ENCODE measurements around the gene FHOD3.

FHOD3 gene

DNA sequence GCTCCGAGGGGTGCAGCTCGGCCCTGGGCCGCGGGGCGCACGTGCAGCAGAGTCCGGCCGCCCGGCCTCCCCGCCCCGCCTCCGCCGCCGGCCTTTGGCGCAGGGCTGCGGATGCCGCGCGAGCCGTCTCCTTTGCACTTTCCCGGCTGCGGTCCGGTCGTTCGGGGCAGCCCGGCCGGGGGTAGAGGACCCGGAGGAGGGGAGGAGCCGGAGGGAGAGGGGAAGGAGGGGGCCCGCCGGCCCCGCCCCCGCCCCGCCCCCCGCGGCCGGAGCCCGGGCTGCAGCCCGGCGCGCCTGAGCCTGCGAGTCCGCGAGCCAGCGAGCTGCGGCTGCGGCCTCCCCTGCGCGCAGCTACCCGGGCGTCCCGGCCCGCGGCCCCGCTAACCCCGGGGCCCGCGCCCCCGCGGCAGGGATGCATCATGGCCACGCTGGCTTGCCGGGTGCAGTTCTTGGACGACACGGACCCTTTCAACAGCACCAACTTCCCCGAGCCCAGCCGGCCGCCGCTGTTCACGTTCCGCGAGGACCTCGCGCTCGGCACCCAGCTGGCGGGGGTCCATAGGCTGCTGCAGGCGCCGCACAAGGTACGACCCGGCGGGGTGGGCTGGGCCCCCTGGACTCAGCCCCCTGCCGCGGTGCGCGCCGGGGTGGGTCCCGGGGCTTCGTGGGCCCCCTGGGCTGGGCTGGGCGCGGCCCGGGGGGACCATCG, at the start of gene FHOD3:
FHOD3 (plus strand) TSS at position 297 of the 709 bp plus-strand sequence; CDS start at position 420, 123 bp downstream.
- H3K4me3 Mint-ChIP-seq: peak within 1 kb of the TSS; percentile 32 to 70
- peak; percentile 53 for ATAC-seq

DNA sequence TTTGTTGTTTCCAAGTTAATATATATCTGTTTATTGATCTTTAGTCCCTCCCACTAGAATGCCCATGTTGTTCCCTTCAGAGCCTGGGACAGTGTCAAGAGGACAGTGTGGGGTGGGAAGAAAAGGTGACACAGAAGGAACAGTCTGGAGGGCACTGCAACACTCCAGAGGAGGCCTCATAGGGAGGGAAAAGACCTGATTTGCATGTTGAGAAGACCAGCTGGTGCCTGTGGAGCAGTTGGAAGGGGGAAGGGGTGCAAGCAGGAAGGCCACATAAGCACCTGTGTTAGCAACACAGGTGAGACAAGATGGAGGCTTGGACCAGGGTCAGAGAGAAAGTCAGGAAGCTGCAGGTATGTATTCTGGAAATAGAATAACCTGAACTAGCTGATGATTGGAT, 48.1 kb upstream of the FHOD3 start:
- Mint-ChIP-seq H3K4me3 (no peak overlapping the region), H3K27ac (no peak overlapping the region), H3K27me3 (peaks cover 49% of the 10 kb centered on the region), H3K9me3 (peaks cover 7 to 24% of the 10 kb centered on the region in 2 donors), H3K4me1 (no peaks in the 10 kb centered on the region)
- no peak for ATAC-seq
- DNase-seq: no peak

More for the DNA sequence above, at the start of gene FHOD3:
- peak in 1 of 2 donors; percentile 12 for DNase-seq
- H3K4me1 Mint-ChIP-seq: no peaks in the 10 kb centered on the region
- H3K9me3 Mint-ChIP-seq: no peaks in the 10 kb centered on the region
- no peak within 1 kb of the TSS for H3K27ac Mint-ChIP-seq
- H3K27me3 Mint-ChIP-seq: peaks cover 36% of the 10 kb centered on the region

DNA sequence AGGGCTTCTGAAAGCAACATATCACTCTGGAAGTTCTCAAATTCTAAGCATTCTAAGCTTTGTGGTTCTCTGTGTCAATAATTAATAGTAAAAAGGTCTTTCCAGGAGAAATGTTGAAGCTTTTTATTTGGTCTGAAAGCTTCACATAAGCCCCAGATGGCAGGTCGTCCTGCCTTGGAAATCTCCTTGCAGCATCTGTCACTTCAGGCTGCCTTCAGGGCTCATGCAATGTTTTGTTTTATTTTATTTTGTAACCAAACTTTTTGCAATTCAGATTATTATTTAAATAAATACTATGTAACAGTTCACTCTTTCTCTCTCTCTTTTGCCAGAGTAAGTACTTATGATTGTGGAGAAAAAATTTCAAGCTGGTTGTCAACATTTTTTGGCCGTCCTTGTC, 46.7 kb upstream of the FHOD3 start:
- DNase-seq (no peak), ATAC-seq (no peak)
- peaks cover 39% of the 10 kb centered on the region for H3K27me3 Mint-ChIP-seq
- no peak overlapping the region for H3K4me3 Mint-ChIP-seq
- H3K9me3 Mint-ChIP-seq: peaks cover 2 to 16% of the 10 kb centered on the region in 2 donors
- H3K27ac Mint-ChIP-seq: no peak overlapping the region
- H3K4me1 Mint-ChIP-seq: no peaks in the 10 kb centered on the region

DNA sequence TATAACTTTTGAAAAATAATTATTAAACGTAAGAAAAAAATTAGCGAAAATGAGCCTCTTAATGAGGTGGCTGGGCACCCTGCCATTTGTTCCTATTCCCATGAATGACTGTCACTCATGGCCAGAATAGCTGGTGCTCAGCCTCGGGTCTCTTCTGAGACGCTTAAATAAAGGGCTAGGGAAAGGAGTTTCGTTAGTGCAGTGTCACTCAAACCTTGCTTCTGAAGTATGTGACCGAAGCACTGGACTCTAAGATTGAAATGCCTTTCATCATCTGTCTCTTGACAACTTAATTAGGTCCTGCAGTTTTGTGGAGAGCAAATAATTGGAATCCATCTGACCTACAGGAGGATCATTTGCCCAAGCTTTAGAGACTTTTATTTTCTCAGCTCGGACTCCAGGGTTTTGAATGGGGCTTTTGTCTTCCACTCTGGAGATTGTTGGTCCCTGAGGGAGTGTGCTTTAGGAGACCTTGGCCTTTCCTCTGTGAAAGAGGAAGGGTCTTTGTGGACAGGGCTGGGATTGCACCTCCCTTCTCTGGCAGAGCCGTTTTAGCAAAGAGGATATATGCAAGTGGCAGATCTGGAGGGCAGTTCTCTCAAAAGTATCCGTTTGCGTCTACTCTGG, 42.3 kb upstream of the FHOD3 start:
- DNase-seq: no peak
- Mint-ChIP-seq H3K4me3 (no peak overlapping the region), H3K27me3 (no peaks in the 10 kb centered on the region), H3K9me3 (no peaks in the 10 kb centered on the region), H3K4me1 (no peaks in the 10 kb centered on the region), H3K27ac (no peak overlapping the region)
- ATAC-seq: no peak

DNA sequence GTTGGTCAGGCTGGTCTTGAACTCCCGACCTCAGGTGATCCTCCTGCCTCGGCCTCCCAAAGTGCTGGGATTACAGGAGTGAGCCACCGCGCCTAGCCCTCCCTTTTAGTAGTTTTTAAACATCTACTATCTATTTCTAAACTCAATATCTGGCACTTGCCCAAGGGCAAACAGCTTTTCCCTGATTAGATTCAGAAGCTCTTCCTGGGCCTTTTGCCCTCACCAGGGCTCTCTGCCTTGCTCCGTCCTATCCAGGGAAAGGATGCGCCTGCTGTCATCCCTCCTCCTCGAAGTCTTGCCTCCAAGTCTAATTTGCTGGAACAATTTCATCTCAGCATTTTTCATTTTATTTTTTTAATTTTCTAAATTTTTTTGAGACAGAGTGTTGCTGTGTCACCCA, 41.4 kb upstream of the FHOD3 start:
- Mint-ChIP-seq H3K4me1 (no peaks in the 10 kb centered on the region), H3K27me3 (no peaks in the 10 kb centered on the region), H3K4me3 (no peak overlapping the region), H3K9me3 (no peaks in the 10 kb centered on the region), H3K27ac (no peak overlapping the region)
- no peak for DNase-seq
- no peak for ATAC-seq

DNA sequence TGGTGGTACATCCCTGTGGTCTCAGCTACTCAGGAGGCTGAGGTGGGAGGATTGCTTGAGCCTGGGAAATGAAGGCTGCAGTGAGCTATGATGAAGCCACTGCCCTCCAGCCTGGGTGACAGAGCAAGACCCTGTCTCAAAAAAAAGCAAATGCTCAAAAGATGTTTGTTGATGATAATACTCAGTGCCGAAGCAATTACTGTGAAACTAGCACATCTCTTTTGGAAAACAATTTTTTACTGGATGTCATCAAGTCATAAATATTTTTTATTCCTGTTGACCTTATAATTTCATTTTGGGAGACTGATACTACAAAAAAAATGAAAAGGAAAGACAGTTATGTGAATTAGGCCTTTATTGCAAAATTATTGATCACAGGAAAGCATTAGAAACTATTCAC, 34.5 kb upstream of the FHOD3 start:
- no peak for DNase-seq
- no peak overlapping the region for H3K27ac Mint-ChIP-seq
- ATAC-seq: no peak
- no peaks in the 10 kb centered on the region for H3K9me3 Mint-ChIP-seq
- H3K4me1 Mint-ChIP-seq: peaks cover 3% of the 10 kb centered on the region
- H3K4me3 Mint-ChIP-seq: no peak overlapping the region
- peaks cover 8% of the 10 kb centered on the region for H3K27me3 Mint-ChIP-seq

DNA sequence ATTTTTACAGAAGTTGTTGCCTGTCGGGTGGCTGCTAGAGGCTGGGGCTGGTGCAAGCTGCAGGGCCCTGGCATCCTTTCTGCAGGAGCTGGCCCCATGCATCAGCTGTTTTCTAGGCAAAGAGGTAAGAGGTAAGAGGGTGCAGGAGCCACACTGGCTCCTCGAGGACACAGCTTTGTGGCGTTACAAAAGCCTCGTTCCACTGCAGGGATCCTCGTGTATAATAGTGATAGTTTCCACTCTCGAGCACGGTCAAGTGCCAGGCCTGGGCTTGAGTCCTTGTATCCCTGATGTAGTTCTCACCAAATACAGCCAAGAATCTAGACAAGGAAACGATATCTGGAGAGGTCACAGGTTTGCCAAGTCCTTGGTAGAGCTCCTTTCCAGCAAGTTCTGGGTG, 33.2 kb upstream of the FHOD3 start:
- Mint-ChIP-seq H3K27me3 (peaks cover 8% of the 10 kb centered on the region), H3K4me3 (no peak overlapping the region)

DNA sequence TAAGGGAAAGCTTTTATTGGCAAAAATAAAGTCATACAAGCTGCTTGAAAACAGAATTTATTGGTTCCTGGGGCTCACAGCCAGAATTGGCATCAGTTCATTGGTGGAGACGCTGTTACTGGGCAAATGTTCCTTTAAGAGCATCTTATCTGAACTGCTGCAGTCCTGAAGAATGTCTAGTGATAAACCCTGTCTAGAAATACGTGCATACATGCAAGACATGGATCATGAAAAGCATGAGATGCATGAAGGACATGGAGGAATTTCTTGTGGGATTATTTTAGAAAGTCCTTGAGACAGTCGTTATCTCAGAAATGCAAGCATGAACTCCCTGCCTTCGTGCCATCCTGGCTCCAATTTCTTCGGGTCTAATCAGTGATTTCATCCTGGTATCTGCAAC, 32.5 kb upstream of the FHOD3 start:
- Mint-ChIP-seq H3K27ac (no peak overlapping the region), H3K9me3 (no peaks in the 10 kb centered on the region), H3K4me3 (no peak overlapping the region), H3K27me3 (peaks cover 8% of the 10 kb centered on the region), H3K4me1 (peaks cover 5% of the 10 kb centered on the region)
- DNase-seq: no peak
- no peak for ATAC-seq

More for the DNA sequence above, 33.2 kb upstream of the FHOD3 start:
- ATAC-seq (no peak), DNase-seq (no peak)
- Mint-ChIP-seq H3K27ac (no peak overlapping the region), H3K4me1 (peaks cover 5% of the 10 kb centered on the region), H3K9me3 (no peaks in the 10 kb centered on the region)

DNA sequence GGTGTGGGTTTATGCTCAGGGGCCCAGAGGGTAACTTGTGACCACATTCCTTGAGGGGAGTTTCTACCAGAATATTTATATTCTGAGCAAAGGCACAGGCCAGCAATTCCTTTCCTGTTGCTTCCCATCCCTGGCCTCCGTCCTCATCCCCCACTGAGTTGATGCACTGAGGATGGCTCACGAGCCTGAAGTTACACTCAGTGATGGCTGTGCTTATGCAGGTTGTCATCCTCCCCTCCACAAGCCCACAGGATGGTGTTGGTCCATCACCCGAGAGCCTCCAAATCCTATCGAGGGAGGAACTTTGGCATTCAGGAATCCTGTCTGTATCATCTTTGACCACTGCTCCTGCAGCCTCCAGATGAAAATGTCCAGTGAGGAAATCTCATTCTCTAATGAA, 28.4 kb upstream of the FHOD3 start:
- H3K4me3 Mint-ChIP-seq: no peak overlapping the region
- DNase-seq (no peak), ATAC-seq (no peak)
- no peaks in the 10 kb centered on the region for H3K27me3 Mint-ChIP-seq
- H3K4me1 Mint-ChIP-seq: peaks cover 5% of the 10 kb centered on the region
- no peaks in the 10 kb centered on the region for H3K9me3 Mint-ChIP-seq
- no peak overlapping the region for H3K27ac Mint-ChIP-seq

DNA sequence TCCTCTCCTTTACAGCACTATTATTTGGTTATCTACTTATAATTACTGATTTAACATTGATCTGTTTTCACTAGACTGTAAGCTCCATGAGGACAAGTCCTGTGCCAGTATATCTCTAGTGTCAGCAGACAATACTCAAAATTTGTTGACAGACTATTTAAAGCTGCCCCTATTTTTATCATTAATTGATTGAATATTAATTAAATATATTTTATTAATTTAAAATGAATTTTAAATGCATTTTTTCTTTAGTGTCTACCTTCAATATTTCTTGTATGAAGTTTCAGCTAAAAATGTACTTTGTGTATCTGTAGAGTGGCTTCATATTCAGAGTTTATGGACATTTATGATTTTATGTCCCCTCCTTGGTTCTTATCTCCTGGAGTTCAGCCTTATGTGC, 26.4 kb upstream of the FHOD3 start:
- H3K4me1 Mint-ChIP-seq: peaks cover 5% of the 10 kb centered on the region
- H3K27ac Mint-ChIP-seq: no peak overlapping the region
- DNase-seq (no peak), ATAC-seq (no peak)
- H3K9me3 Mint-ChIP-seq: no peaks in the 10 kb centered on the region
- no peak overlapping the region for H3K4me3 Mint-ChIP-seq
- H3K27me3 Mint-ChIP-seq: peaks cover 13% of the 10 kb centered on the region

DNA sequence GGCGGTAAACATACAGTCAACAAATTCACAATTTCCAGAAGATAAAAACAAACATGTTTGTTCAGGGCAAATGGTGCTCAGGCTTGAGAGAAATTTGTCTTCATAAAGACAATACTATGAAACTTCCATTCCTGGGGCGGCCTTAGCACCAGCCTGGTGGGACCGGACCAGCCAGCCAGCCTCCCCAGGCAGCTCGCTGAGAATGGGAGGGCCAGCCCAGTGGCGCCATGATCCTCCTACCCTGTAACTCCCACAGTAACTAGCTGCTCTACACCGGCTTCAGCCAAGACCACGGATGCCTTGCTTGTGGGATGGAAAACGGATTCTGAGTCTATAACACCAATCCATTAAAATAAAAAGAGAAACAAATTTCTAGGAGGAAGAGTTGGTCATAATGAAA, 24.2 kb upstream of the FHOD3 start:
- ATAC-seq (no peak), DNase-seq (no peak)
- H3K4me1 Mint-ChIP-seq: no peaks in the 10 kb centered on the region
- H3K27ac Mint-ChIP-seq: no peak overlapping the region
- H3K27me3 Mint-ChIP-seq: peaks cover 13% of the 10 kb centered on the region
- H3K9me3 Mint-ChIP-seq: no peaks in the 10 kb centered on the region
- no peak overlapping the region for H3K4me3 Mint-ChIP-seq

DNA sequence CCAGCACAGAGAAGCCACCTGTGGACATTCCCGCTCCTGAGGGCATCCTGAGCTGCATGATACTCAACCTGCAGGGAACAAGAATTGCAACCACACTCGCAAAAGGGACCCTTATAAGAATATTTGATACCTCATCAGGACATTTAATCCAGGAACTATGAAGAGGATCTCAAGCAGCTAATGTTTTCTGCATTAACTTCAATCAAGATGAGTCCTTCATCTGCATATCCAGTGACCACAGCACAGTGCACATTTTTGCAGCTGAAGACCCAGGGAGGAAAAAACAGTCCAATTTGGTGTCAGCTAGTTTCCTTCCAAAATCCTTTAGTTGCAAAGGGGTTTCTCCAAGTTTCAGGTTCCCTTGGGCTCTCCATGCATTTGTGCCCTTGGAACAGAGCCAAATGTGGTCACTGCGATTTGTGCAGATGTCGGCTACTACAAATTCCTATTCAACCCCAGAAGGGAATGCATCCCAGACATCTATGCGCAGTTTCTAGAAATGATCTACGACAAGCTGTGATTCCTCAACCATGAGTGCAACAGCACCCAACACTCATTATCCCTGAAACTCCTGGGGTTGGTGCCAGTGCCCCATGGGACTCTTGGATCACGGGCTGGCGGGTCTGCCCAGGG, 23.3 kb upstream of the FHOD3 start:
- H3K27ac Mint-ChIP-seq: no peak overlapping the region
- ATAC-seq (no peak), DNase-seq (no peak)
- no peaks in the 10 kb centered on the region for H3K4me1 Mint-ChIP-seq
- H3K4me3 Mint-ChIP-seq: no peak overlapping the region
- H3K9me3 Mint-ChIP-seq: no peaks in the 10 kb centered on the region
- peaks cover 13% of the 10 kb centered on the region for H3K27me3 Mint-ChIP-seq

DNA sequence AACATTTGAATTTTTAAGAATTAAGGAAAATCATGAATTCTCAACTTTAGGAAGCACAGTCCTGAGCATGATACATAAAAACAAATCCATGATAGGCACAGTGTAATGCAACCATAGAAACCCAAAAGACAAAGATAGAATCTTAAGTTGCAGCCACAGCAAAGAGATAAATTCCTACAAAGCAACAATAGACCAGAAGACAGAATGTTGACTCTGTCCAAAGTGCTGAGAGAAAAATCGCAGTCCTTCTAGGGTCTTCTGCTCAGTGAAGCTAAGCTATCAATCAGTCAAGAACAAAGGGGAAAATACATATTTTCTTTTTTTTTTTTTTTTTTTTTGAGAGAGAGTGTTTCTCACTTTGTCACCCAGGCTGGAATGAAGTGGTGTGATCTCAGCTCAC, 22.0 kb upstream of the FHOD3 start:
- no peak for ATAC-seq
- Mint-ChIP-seq H3K9me3 (no peaks in the 10 kb centered on the region), H3K27me3 (peaks cover 23% of the 10 kb centered on the region), H3K4me3 (no peak overlapping the region), H3K27ac (no peak overlapping the region), H3K4me1 (no peaks in the 10 kb centered on the region)
- DNase-seq: no peak

DNA sequence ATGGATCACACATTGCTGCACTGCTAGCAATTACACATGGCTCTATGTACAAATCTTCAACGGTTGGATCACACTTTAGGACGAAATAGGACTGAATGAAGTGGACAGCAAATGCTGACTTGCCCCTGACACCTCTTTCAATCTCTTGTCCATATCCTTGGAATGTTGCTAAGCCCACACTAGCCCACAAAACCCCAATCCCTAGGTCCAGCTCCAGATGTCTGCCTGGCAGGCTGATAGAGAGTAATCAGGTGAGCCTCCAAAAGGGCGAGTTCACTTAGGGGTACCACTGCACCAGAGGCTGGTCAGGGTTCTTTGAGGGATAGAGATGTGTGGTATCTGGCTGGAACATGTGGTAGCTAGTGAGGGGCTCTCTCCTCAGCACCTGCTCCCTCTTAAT, 18.5 kb upstream of the FHOD3 start:
- H3K4me1 Mint-ChIP-seq: no peaks in the 10 kb centered on the region
- ATAC-seq (no peak), DNase-seq (no peak)
- H3K27me3 Mint-ChIP-seq: peaks cover 35% of the 10 kb centered on the region
- no peak overlapping the region for H3K4me3 Mint-ChIP-seq
- H3K9me3 Mint-ChIP-seq: no peaks in the 10 kb centered on the region
- no peak overlapping the region for H3K27ac Mint-ChIP-seq

DNA sequence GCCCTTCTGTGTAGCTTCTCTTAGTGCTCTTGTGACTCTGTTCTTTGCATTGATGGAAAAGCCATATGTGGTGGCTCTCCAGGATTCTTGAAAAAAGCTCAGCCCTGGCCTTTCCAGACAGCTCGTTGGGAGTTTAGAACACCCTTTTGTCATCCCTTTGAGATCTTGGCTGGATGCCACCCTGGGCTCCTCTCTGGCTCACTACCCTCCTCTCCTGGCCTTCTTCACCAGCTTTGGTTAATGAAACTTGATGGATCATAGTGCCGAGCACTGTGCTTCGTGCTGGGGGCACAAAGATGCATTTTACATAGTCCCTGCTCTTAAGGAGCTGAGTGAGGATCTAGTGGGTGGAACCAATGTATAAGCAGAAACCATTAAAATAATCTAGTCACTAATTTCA, 15.6 kb upstream of the FHOD3 start:
- Mint-ChIP-seq H3K27ac (no peak overlapping the region), H3K9me3 (no peaks in the 10 kb centered on the region), H3K27me3 (peaks cover 35% of the 10 kb centered on the region), H3K4me1 (no peaks in the 10 kb centered on the region), H3K4me3 (no peak overlapping the region)
- DNase-seq: no peak
- ATAC-seq: no peak

DNA sequence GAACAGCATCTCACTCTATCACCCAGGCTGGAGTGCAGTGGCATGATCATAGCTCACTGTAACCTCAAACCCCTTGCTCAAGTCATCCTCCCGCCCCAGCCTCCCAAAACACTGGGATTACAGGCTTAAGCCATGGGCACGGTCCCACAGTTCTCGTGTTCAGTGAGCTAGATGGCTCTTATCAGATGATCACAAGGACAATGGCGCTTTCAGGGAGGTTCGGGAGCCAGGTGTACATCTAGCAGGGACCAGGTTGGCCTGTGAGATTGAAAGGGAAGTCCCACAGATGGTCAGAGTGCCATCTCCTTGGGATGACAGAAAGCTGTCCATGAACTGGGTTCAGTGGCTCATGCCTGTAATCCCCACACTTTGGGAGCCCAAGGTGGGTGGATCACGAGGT, 14.1 kb upstream of the FHOD3 start:
- ATAC-seq (no peak), DNase-seq (no peak)
- no peak overlapping the region for H3K4me3 Mint-ChIP-seq
- no peak overlapping the region for H3K27ac Mint-ChIP-seq
- H3K4me1 Mint-ChIP-seq: no peaks in the 10 kb centered on the region
- H3K27me3 Mint-ChIP-seq: peaks cover 49% of the 10 kb centered on the region
- H3K9me3 Mint-ChIP-seq: no peaks in the 10 kb centered on the region

All from stimulated activated naive CD8-positive, alpha-beta T cell treated with anti-CD3 and anti-CD28 coated beads, Interleukin-15, amount 100 ng/mL, for 72 hours (primary cell).